OCI-LY1 (cell line): ENCODE measurements around the gene RAPGEF1.
"Not testable (repeated sequence)": the region's sequence is repeated elsewhere in the genome, so short reads cannot be mapped to it uniquely, and the experiment has no call there.

Experiments used
- H2AFZ ChIP-seq: fragments of 200-600 bp; sonication (generic), shearing (Covaris generic); 2 replicates; pipeline ENCODE4 v1.6.0; 2014; ENCODE audit warnings: antibody characterized with exemption, mild to moderate bottlenecking, low read length
- H3F3A ChIP-seq: fragments of 200-600 bp; sonication (generic), shearing (Covaris generic); 2 replicates; pipeline ENCODE4 v1.6.0; 2014; ENCODE audit warnings: mild to moderate bottlenecking, antibody characterized with exemption, low read length, moderate library complexity; ENCODE audit not compliant: insufficient read depth
- H3K27ac ChIP-seq: fragments of 200-600 bp; sonication (generic); 2 replicates; pipeline ENCODE4 v1.5.1; 2014; ENCODE audit warnings: low read length, mixed run types, mild to moderate bottlenecking, low read depth; ENCODE audit not compliant: poor library complexity, severe bottlenecking
- H3K27me3 ChIP-seq: fragments of 200-600 bp; sonication (generic); 2 replicates; pipeline ENCODE4 v1.6.0; 2014; ENCODE audit warnings: antibody characterized with exemption, mild to moderate bottlenecking, low read length, moderate library complexity; ENCODE audit not compliant: insufficient read depth
- H3K36me3 ChIP-seq: fragments of 200-600 bp; sonication (generic); 2 replicates; pipeline ENCODE4 v1.6.1; 2014; ENCODE audit warnings: mild to moderate bottlenecking, antibody characterized with exemption, low read length, moderate library complexity, mixed read lengths; ENCODE audit not compliant: insufficient read depth
- H3K4me1 ChIP-seq: fragments of 200-600 bp; sonication (generic); 2 replicates; pipeline ENCODE4 v1.5.1; 2014; ENCODE audit warnings: mild to moderate bottlenecking, low read length, moderate library complexity; ENCODE audit not compliant: insufficient read depth, severe bottlenecking
- H3K4me2 ChIP-seq: fragments of 200-600 bp; sonication (generic), shearing (Covaris generic); 2 replicates; pipeline ENCODE4 v1.6.1; 2014; ENCODE audit warnings: low read length
- H3K4me3 ChIP-seq: fragments of 200-600 bp; sonication (generic); 2 replicates; pipeline ENCODE4 v1.5.1; 2014; ENCODE audit warnings: low read length, low read depth, mild to moderate bottlenecking, mixed read lengths; ENCODE audit not compliant: poor library complexity, severe bottlenecking
- H3K79me2 ChIP-seq: fragments of 200-600 bp; shearing (Covaris generic); 2 replicates; pipeline ENCODE4 v1.6.1; 2016; ENCODE audit warnings: mixed run types, low read length, mixed read lengths; ENCODE audit not compliant: insufficient read depth
- H3K9ac ChIP-seq: fragments of 200-600 bp; sonication (generic), shearing (Covaris generic); 2 replicates; pipeline ENCODE4 v1.6.1; 2014; ENCODE audit warnings: mild to moderate bottlenecking, low read length, mixed read lengths
- H3K9me2 ChIP-seq: fragments of 200-600 bp; sonication (generic), shearing (Covaris generic); 2 replicates; pipeline ENCODE4 v1.6.1; 2014; ENCODE audit warnings: low read depth, mild to moderate bottlenecking, low read length, mixed read lengths
- H3K9me3 ChIP-seq: fragments of 200-600 bp; shearing (Covaris generic); 2 replicates; pipeline ENCODE4 v1.6.1; 2014; ENCODE audit warnings: low read length, mixed read lengths
- H4K20me1 ChIP-seq: fragments of 200-600 bp; sonication (generic), shearing (Covaris generic); 2 replicates; pipeline ENCODE4 v1.6.0; 2016; ENCODE audit warnings: mild to moderate bottlenecking, low read length; ENCODE audit not compliant: insufficient read depth
- CTCF ChIP-seq: fragments of 200-600 bp; sonication (generic), shearing (Covaris generic); IDR thresholded peaks from 2 replicates; pipeline ENCODE4 v1.5.1; 2017; ENCODE audit warnings: mild to moderate bottlenecking, antibody characterized with exemption, low read length, moderate library complexity, mixed read lengths
- EZH2 ChIP-seq: fragments of 200-600 bp; sonication (generic), shearing (Covaris generic); IDR thresholded peaks from 2 replicates; pipeline ENCODE4 v1.8.0; 2017; ENCODE audit warnings: borderline replicate concordance, mixed run types, mild to moderate bottlenecking, antibody characterized with exemption, low read length, moderate library complexity, mixed read lengths

The RAPGEF1 gene

GRCh38 chr9:131682261-131682660 is 57.6 kb downstream of the RAPGEF1 start:
- Histone ChIP-seq H3K4me3 (no peak overlapping the region), H3K4me1 (peaks cover 49% of the 10 kb centered on the region), H3K9ac (no peak overlapping the region), H3K9me3 (no peaks in the 10 kb centered on the region), H3K36me3 (peaks cover 5% of the 10 kb centered on the region; the same call in 1 of the 2 replicates), H2AFZ (no peak overlapping the region), H3K9me2 (no peaks in the 10 kb centered on the region), H3K79me2 (peaks cover 16% of the 10 kb centered on the region), H3F3A (peaks cover 7% of the 10 kb centered on the region), H3K27me3 (no peaks in the 10 kb centered on the region), H3K27ac (no peak overlapping the region), H4K20me1 (no peaks in the 10 kb centered on the region), H3K4me2 (no peak overlapping the region)
- TF ChIP-seq CTCF, result no peak
- TF ChIP-seq EZH2, result no peak

GRCh38 chr9:131681826-131682225 is 58.0 kb downstream of the RAPGEF1 start:
- not testable (repeated sequence) for H4K20me1 ChIP-seq, H3K27ac ChIP-seq, H3K9ac ChIP-seq, H3K4me3 ChIP-seq, H2AFZ ChIP-seq, H3K27me3 ChIP-seq, H3K9me2 ChIP-seq, H3K36me3 ChIP-seq, H3K4me2 ChIP-seq, H3K9me3 ChIP-seq
- H3K4me1 ChIP-seq, result peaks cover 49% of the 10 kb centered on the region
- H3F3A ChIP-seq, result peaks cover 12% of the 10 kb centered on the region
- peaks cover 15% of the 10 kb centered on the region for H3K79me2 ChIP-seq

DNA sequence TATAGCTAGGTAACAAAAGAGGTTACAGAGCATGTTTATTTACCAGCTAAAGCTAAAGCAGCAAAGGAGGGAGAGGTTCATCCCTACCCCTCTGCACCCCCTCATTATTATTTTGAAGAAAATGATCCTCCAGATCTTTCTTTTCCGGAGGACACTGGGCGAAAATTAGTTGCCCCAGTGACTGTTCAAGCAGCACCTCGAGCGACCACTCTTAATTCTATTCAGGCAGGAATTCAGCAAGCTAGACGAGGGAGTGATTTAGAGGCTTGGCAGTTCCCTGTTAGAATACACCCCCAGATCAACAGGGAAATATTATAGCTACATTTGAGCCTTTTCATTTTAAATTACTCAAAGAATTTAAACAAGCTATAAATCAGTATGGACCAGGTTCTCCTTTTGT is 58.8 kb downstream of the RAPGEF1 start:
- not testable (repeated sequence) for H3K9me2 ChIP-seq, H3K36me3 ChIP-seq, H3K27ac ChIP-seq, H3K9ac ChIP-seq, H3K4me2 ChIP-seq, H2AFZ ChIP-seq, H4K20me1 ChIP-seq, H3K27me3 ChIP-seq, H3K9me3 ChIP-seq, H3K4me3 ChIP-seq
- peaks cover 48% of the 10 kb centered on the region for H3K4me1 ChIP-seq
- H3F3A ChIP-seq, result peaks cover 12% of the 10 kb centered on the region
- H3K79me2 ChIP-seq, result peaks cover 17% of the 10 kb centered on the region

DNA sequence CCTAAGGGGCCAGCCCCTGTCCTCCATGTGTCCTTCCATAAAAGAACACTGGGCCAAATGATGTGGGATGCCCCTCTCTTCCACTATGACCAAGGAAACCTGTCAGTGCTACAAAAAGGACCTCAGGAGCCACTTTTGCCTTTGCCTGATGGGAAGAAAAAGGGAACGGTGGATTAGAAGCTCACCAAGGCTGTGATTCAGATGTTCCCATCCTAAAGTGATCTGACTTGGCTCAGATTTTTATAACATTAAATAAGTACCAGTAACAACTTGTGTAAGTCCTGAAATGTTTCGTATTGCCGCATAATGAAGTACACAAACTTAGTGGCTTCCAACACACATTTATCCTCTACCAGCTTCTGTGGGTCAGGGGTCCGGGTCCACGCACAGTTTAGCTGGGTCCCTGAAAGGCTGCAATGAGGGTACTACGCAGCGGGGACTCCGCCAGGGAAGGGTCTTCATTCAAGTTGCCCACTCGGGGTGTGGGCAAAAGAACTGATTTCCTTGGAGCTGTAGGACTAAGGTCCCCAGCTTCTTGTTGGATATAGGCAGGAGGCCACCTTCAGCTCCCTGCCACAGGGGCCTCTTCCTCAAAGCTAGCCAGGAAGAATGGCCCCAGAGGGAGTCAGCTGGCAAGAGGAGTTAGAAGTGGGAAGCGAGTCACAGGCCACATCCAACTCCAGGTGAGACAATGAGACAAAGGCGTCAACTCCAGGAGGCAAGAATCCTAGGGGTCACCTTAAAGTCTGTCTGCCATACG is 60.4 kb downstream of the RAPGEF1 start:
- H3K36me3 ChIP-seq, result peaks cover 16% of the 10 kb centered on the region
- H2AFZ ChIP-seq, result no peak overlapping the region
- no peak overlapping the region for H3K4me3 ChIP-seq
- H3K9me3 ChIP-seq, result no peaks in the 10 kb centered on the region
- peak overlapping the region; percentile 88; the same call in 1 of the 2 replicates for H3K4me2 ChIP-seq
- H4K20me1 ChIP-seq, result no peaks in the 10 kb centered on the region
- peaks cover 31% of the 10 kb centered on the region for H3K79me2 ChIP-seq
- H3K27ac ChIP-seq, result peak overlapping the region; percentile 98
- H3K9ac ChIP-seq, result peak overlapping the region; percentile 54; the same call in 1 of the 2 replicates
- no peaks in the 10 kb centered on the region for H3K9me2 ChIP-seq
- peaks cover 12% of the 10 kb centered on the region for H3F3A ChIP-seq
- H3K4me1 ChIP-seq, result peaks cover 41% of the 10 kb centered on the region
- no peaks in the 10 kb centered on the region for H3K27me3 ChIP-seq
- TF ChIP-seq CTCF (no peak), EZH2 (no peak)
